Measurements from ENCODE around the gene PRR3.

- TF ChIP-seq, protein P1, sequence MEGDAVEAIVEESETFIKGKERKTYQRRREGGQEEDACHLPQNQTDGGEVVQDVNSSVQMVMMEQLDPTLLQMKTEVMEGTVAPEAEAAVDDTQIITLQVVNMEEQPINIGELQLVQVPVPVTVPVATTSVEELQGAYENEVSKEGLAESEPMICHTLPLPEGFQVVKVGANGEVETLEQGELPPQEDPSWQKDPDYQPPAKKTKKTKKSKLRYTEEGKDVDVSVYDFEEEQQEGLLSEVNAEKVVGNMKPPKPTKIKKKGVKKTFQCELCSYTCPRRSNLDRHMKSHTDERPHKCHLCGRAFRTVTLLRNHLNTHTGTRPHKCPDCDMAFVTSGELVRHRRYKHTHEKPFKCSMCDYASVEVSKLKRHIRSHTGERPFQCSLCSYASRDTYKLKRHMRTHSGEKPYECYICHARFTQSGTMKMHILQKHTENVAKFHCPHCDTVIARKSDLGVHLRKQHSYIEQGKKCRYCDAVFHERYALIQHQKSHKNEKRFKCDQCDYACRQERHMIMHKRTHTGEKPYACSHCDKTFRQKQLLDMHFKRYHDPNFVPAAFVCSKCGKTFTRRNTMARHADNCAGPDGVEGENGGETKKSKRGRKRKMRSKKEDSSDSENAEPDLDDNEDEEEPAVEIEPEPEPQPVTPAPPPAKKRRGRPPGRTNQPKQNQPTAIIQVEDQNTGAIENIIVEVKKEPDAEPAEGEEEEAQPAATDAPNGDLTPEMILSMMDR (IDR thresholded peaks at IDR 0.05), result no peak
- TF ChIP-seq POLR2A (IDR thresholded peaks at IDR 0.05), result no peak
Observed at GRCh38 chr6:30557683-30557981, 537 bp downstream of the PRR3 start.

All from ovary (tissue), 3 donors.